ENCODE data around the gene AK2.

- TF ChIP-seq EZH2phosphoT487 (IDR thresholded peaks at IDR 0.05; ENCODE audit: borderline replicate concordance, low read length) (no peak), CTCF (IDR thresholded peaks at IDR 0.05; ENCODE audit: low read depth, low read length, poor library complexity, severe bottlenecking) (no peak)
Observed at GRCh38 chr1:32981003-32981901, 55.4 kb downstream of the AK2 start.
